Rectal smooth muscle tissue (tissue), 1 donor: ENCODE results near the gene TMEM150C.

Source experiments
- H3K27ac ChIP-seq: one replicate; pipeline ENCODE4 v1.7.0; 2013; ENCODE audit warnings: low read depth, low read length, inconsistent platforms
- H3K27me3 ChIP-seq: one replicate; pipeline ENCODE4 v1.7.0; 2013; ENCODE audit warnings: low read length; ENCODE audit not compliant: control insufficient read depth, insufficient read depth
- H3K36me3 ChIP-seq: one replicate; pipeline ENCODE4 v1.7.0; 2013; ENCODE audit warnings: low read length; ENCODE audit not compliant: control insufficient read depth, insufficient read depth
- H3K4me1 ChIP-seq: one replicate; pipeline ENCODE4 v1.7.0; 2013; ENCODE audit warnings: low read length; ENCODE audit not compliant: control insufficient read depth, insufficient read depth
- H3K4me3 ChIP-seq: one replicate; pipeline ENCODE4 v1.7.0; 2013; ENCODE audit warnings: low read length
- H3K9ac ChIP-seq: one replicate; pipeline ENCODE4 v1.7.0; 2013; ENCODE audit warnings: low read length

TMEM150C gene

DNA sequence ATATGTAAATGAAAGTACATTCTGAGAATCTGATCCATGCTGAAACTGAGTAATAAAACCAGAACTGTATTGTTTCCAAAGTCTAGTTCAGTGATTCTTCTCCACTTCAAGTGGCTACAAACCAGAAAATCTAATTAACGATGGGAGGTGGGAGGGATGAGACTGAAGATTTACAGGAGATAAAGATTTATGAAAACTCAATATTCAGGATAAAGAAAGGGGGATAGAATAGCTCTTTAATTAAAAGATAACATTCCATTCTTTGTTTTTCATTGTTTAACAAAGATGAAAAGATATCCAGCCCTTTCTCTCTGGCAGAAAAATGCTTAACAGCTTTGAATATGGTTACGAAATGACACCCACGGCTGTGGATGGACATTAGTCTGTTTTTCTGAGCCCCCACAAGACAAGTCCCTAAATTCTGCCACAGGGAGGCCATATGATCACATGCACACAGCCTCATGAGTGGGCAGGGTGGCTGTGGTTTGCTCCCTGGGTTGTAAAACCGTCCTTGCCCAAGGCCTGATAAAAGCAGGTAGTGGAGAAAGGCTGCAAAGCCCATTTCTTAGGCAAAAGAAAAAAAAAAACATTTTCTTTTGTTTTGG lies 36.4 kb downstream of the TMEM150C start:
- Histone ChIP-seq H3K36me3 (no peaks in the 10 kb centered on the region), H3K27ac (no peak overlapping the region), H3K4me3 (no peak overlapping the region), H3K9ac (no peak overlapping the region), H3K4me1 (no peaks in the 10 kb centered on the region), H3K27me3 (no peaks in the 10 kb centered on the region)

GRCh38 chr4:82524570-82525152 lies 37.1 kb downstream of the TMEM150C start:
- no peaks in the 10 kb centered on the region for H3K27me3 ChIP-seq
- H3K27ac ChIP-seq = no peak overlapping the region
- no peaks in the 10 kb centered on the region for H3K36me3 ChIP-seq
- H3K4me1 ChIP-seq = no peaks in the 10 kb centered on the region
- H3K9ac ChIP-seq = no peak overlapping the region
- H3K4me3 ChIP-seq = no peak overlapping the region

GRCh38 chr4:82523179-82523578 lies 38.6 kb downstream of the TMEM150C start:
- Histone ChIP-seq H3K4me1 (no peaks in the 10 kb centered on the region), H3K9ac (no peak overlapping the region), H3K27ac (no peak overlapping the region), H3K4me3 (no peak overlapping the region), H3K36me3 (no peaks in the 10 kb centered on the region), H3K27me3 (no peaks in the 10 kb centered on the region)

DNA sequence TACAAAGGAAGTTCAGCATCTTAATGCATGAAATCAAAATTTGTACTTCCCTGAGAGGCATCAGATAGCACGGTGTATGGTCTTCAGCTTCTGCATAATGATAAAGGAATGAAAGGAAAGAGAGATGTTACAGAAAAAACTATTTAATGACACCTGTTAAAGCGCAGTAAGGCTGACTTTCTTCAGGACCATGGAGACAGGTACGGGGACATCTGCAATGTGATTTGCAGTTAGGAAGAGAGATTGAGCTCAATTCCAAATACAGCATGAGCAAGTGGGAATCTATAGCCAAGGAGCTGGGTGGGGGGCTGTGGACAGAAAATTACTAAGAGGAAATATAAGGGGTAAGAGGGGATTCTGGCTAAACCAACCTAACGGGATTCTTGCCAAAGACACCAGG lies 39.3 kb downstream of the TMEM150C start:
- no peaks in the 10 kb centered on the region for H3K27me3 ChIP-seq
- no peak overlapping the region for H3K27ac ChIP-seq
- no peak overlapping the region for H3K9ac ChIP-seq
- no peaks in the 10 kb centered on the region for H3K36me3 ChIP-seq
- H3K4me1 ChIP-seq = no peaks in the 10 kb centered on the region
- no peak overlapping the region for H3K4me3 ChIP-seq

- Histone ChIP-seq H3K4me1 (no peaks in the 10 kb centered on the region), H3K27ac (no peak overlapping the region), H3K9ac (no peak overlapping the region), H3K36me3 (no peaks in the 10 kb centered on the region), H3K27me3 (no peaks in the 10 kb centered on the region), H3K4me3 (no peak overlapping the region)
Observed at GRCh38 chr4:82521283-82521682, 40.5 kb downstream of the TMEM150C start.

DNA sequence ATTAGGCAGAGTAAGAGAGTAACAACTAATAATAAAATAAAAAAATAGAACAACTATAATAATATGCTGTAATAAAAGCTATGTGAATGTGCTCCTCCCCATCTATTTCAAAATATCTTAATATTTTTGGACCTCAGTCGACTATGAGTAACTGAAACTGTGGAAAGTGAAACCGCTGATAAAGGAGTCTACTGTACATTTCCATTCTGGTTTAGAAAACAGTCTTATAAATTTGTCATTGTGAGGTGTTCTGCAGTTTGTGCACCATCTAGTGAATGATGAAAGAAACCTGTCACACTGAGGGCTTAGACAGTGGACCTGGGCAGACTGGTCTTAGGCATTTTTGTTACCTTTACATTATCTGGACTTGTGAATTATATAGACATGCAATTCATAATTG lies 42.0 kb downstream of the TMEM150C start:
- Histone ChIP-seq H3K27ac (no peak overlapping the region), H3K4me3 (no peak overlapping the region), H3K27me3 (no peaks in the 10 kb centered on the region), H3K4me1 (peaks cover 2% of the 10 kb centered on the region), H3K9ac (no peak overlapping the region), H3K36me3 (no peaks in the 10 kb centered on the region)

DNA sequence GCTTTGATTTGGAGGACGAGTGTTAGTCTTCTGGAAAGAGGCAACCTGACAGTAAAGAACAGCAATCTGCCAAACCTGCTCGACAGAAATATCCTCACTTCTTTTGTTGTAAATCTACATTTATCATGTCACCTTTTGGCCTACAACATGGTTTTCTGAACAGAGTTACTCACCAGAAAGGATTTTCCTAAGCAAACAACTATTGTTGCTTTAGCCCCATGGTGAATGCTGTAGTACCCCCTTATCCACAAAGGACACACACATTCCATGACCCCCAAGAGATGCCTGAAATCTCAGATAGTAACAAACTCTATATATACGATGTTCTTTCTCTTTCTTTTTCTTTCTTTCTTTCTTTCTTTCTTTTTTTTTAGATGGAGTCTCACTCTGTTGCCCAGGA lies 42.7 kb downstream of the TMEM150C start:
- Histone ChIP-seq H3K27me3 (no peaks in the 10 kb centered on the region), H3K4me3 (no peak overlapping the region), H3K36me3 (no peaks in the 10 kb centered on the region), H3K27ac (no peak overlapping the region), H3K4me1 (peaks cover 2% of the 10 kb centered on the region), H3K9ac (no peak overlapping the region)

GRCh38 chr4:82517043-82517442 lies 44.7 kb downstream of the TMEM150C start:
- Histone ChIP-seq H3K4me3 (no peak overlapping the region), H3K36me3 (no peaks in the 10 kb centered on the region), H3K27ac (peak overlapping the region; percentile 11), H3K4me1 (peaks cover 2% of the 10 kb centered on the region), H3K9ac (no peak overlapping the region), H3K27me3 (no peaks in the 10 kb centered on the region)

DNA sequence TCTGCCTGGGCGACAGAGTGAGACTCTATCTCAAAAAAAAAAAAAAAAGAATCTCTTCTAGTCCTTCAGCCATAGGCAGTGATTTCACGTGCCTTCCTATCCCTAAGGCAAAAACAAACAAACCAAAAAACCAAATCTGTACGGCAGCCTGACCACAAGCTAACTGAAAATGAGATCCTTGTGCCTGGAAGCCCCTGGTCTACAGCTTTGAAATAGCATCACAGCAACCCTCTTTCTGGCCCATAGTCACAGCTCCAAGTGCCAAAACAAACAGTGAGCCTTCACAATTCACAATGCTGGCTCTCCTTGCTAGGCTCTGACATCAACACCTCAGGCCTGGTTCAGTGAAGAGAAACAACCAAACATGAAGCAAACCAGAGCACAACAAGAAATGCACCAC lies 46.1 kb downstream of the TMEM150C start:
- no peak overlapping the region for H3K9ac ChIP-seq
- H3K27ac ChIP-seq = peak overlapping the region; percentile 58
- H3K4me3 ChIP-seq = no peak overlapping the region
- H3K36me3 ChIP-seq = no peaks in the 10 kb centered on the region
- H3K4me1 ChIP-seq = peaks cover 2% of the 10 kb centered on the region
- H3K27me3 ChIP-seq = no peaks in the 10 kb centered on the region

DNA sequence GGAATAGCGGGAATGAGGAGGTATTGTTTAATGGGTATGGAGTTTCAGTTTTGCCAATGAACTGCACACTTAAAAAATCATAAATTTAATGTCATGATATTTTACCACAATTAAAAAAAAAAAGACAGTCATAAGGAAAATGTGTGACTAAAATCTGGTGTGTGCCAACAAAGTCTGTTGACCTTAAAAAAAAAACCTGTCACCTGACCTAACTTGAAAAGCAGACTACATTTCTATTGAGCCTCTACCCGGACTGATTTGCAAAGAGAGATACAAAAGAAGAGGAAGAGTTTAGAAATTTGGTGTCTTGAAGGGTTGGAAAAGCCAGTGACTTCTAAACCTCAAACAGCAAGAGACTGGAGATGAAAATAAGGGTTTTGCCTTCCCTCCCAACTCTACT lies 48.4 kb downstream of the TMEM150C start:
- Histone ChIP-seq H3K36me3 (no peaks in the 10 kb centered on the region), H3K9ac (no peak overlapping the region), H3K27me3 (no peaks in the 10 kb centered on the region), H3K4me3 (no peak overlapping the region), H3K4me1 (peaks cover 2% of the 10 kb centered on the region), H3K27ac (no peak overlapping the region)

DNA sequence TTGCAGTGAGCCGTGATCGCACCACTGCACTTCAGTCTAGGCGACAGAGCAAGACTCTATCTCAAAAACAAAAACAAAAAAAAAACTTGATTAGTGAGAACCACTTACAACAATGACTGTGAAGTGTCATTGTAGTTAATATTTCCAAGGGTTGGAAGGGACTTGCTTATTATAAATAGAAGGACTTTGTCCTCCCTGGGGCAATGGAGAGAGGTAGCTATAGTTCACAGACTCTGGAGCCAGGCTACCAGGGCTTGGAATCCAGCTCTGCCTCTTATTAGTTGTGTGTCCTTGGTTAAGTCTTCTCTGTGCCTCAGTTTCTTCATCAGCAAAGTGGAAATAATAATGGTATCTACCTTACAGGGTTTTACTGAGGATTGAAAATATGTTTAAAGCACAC lies 51.6 kb downstream of the TMEM150C start:
- Histone ChIP-seq H3K27ac (no peak overlapping the region), H3K9ac (no peak overlapping the region), H3K36me3 (no peaks in the 10 kb centered on the region), H3K4me3 (no peak overlapping the region), H3K27me3 (no peaks in the 10 kb centered on the region), H3K4me1 (no peaks in the 10 kb centered on the region)

- Histone ChIP-seq H3K27me3 (no peaks in the 10 kb centered on the region), H3K4me3 (no peak overlapping the region), H3K4me1 (no peaks in the 10 kb centered on the region), H3K9ac (no peak overlapping the region), H3K36me3 (no peaks in the 10 kb centered on the region), H3K27ac (no peak overlapping the region)
Observed at GRCh38 chr4:82508806-82509428, 52.9 kb downstream of the TMEM150C start.

GRCh38 chr4:82508011-82508410 lies 53.8 kb downstream of the TMEM150C start:
- Histone ChIP-seq H3K36me3 (no peaks in the 10 kb centered on the region), H3K27me3 (no peaks in the 10 kb centered on the region)

More at GRCh38 chr4:82508011-82508410, 53.8 kb downstream of the TMEM150C start:
- Histone ChIP-seq H3K4me1 (no peaks in the 10 kb centered on the region), H3K4me3 (no peak overlapping the region), H3K9ac (no peak overlapping the region), H3K27ac (no peak overlapping the region)
